Choroid plexus epithelial cell (primary cell): Measurements from ENCODE around the gene SORBS1.

Experiments
- DNase-seq: peaks from one replicate; pipeline ENCODE4 v3.0.0-alpha.2; 2010; ENCODE audit warnings: low read depth
- H3K4me3 ChIP-seq: 2 replicates; pipeline ENCODE4 v1.5.1; 2011; ENCODE audit warnings: low read depth, mild to moderate bottlenecking, control low read depth, low read length, moderate library complexity
- CTCF ChIP-seq: conservative IDR thresholded peaks from 2 replicates; pipeline ENCODE4 v1.5.1; 2011; ENCODE audit warnings: low read depth, mild to moderate bottlenecking, control low read depth, inconsistent platforms, low read length, moderate library complexity

The SORBS1 gene

GRCh38 chr10:95285556-95285955, 275.6 kb downstream of the SORBS1 start:
- TF ChIP-seq CTCF, result no peak
- no peak for DNase-seq

GRCh38 chr10:95284807-95285206, 276.4 kb downstream of the SORBS1 start:
- no peak for DNase-seq
- no peak overlapping the region for H3K4me3 ChIP-seq
- TF ChIP-seq CTCF, result no peak

More at GRCh38 chr10:95285556-95285955, 275.6 kb downstream of the SORBS1 start:
- H3K4me3 ChIP-seq, result no peak overlapping the region

- no peak for TF ChIP-seq CTCF
- H3K4me3 ChIP-seq, result no peak overlapping the region
- no peak for DNase-seq
Measured at GRCh38 chr10:95282107-95282506, 279.1 kb downstream of the SORBS1 start.

- no peak overlapping the region for H3K4me3 ChIP-seq
- TF ChIP-seq CTCF, result no peak
- no peak for DNase-seq
Measured at GRCh38 chr10:95281206-95281605, 280.0 kb downstream of the SORBS1 start.

- H3K4me3 ChIP-seq, result no peak overlapping the region
- TF ChIP-seq CTCF, result no peak
- no peak for DNase-seq
Measured at GRCh38 chr10:95280637-95281036, 280.5 kb downstream of the SORBS1 start.

GRCh38 chr10:95279042-95279820, 281.9 kb downstream of the SORBS1 start:
- no peak overlapping the region for H3K4me3 ChIP-seq
- DNase-seq, result peak; percentile 73
- no peak for TF ChIP-seq CTCF
